GM23338 (cell line): ENCODE measurements around the gene PHF21A. TPM values are rescaled to one million over a fixed set of nuclear protein-coding genes. Genes with fewer than 3 reads are reported as not detected.

Experiments used
- ATAC-seq: fragments of 200-7000 bp; cut with Tn5 transposase; 3 replicates; pipeline ENCODE4 v1.9.1; 2020
- DNase-seq: peaks from one replicate; pipeline ENCODE4 v3.0.0-alpha.2; 2015; ENCODE audit warnings: low spot score
- H2AFZ ChIP-seq: fragments of 200-600 bp; sonication (generic); 2 replicates; pipeline ENCODE4 v1.8.0; 2016; ENCODE audit warnings: antibody characterized with exemption, mild to moderate bottlenecking, moderate library complexity
- H3F3A ChIP-seq: fragments of 200-600 bp; sonication (generic); replicated peaks from 2 replicates; pipeline ENCODE4 v1.8.0; 2017; ENCODE audit warnings: antibody characterized with exemption, mixed run types, low read depth
- H3K27ac ChIP-seq: fragments of 200-600 bp; sonication (generic); 2 replicates; pipeline ENCODE4 v1.6.1; 2016; ENCODE audit warnings: low read depth
- H3K27me3 ChIP-seq: fragments of 200-600 bp; sonication (generic); 2 replicates; pipeline ENCODE4 v1.8.0; 2016; ENCODE audit warnings: mild to moderate bottlenecking, mixed run types, moderate library complexity; ENCODE audit not compliant: insufficient read depth
- H3K36me3 ChIP-seq: fragments of 200-600 bp; sonication (generic); 2 replicates; pipeline ENCODE4 v1.8.0; 2016; ENCODE audit warnings: mild to moderate bottlenecking; ENCODE audit not compliant: insufficient read depth
- H3K4me1 ChIP-seq: fragments of 200-600 bp; sonication (generic); 2 replicates; pipeline ENCODE4 v1.8.0; 2016; ENCODE audit warnings: mild to moderate bottlenecking, moderate library complexity; ENCODE audit not compliant: insufficient read depth
- H3K4me2 ChIP-seq: fragments of 200-600 bp; sonication (generic); 2 replicates; pipeline ENCODE4 v1.7.1; 2017; ENCODE audit warnings: mixed run types
- H3K4me3 ChIP-seq: fragments of 200-600 bp; sonication (generic); 2 replicates; pipeline ENCODE4 v1.6.1; 2016; ENCODE audit warnings: mixed run types
- H3K79me2 ChIP-seq: fragments of 200-600 bp; sonication (generic); replicated peaks from 2 replicates; pipeline ENCODE4 v1.8.0; 2017; ENCODE audit warnings: mild to moderate bottlenecking; ENCODE audit not compliant: insufficient read depth
- H3K9me2 ChIP-seq: fragments of 200-600 bp; sonication (generic); 2 replicates; pipeline ENCODE4 v1.8.0; 2017; ENCODE audit not compliant: insufficient read depth
- H4K20me1 ChIP-seq: fragments of 200-600 bp; sonication (generic); replicated peaks from 2 replicates; pipeline ENCODE4 v1.8.0; 2017; ENCODE audit warnings: mild to moderate bottlenecking; ENCODE audit not compliant: insufficient read depth
- H3K27ac Mint-ChIP-seq: 2 replicates; pipeline ENCODE4 v1.8.0; 2020; ENCODE audit warnings: inconsistent platforms, mild to moderate bottlenecking, moderate library complexity, mixed read lengths
- H3K27me3 Mint-ChIP-seq: 3 replicates; pipeline ENCODE4 v1.8.0; 2022; ENCODE audit warnings: low read depth, mild to moderate bottlenecking, moderate library complexity, mixed read lengths, inconsistent platforms; ENCODE audit not compliant: insufficient read depth, poor library complexity
- H3K36me3 Mint-ChIP-seq: 3 replicates; pipeline ENCODE4 v1.8.0; 2021; ENCODE audit warnings: low read depth, mild to moderate bottlenecking, inconsistent platforms, moderate library complexity, mixed read lengths
- H3K4me1 Mint-ChIP-seq: 3 replicates; pipeline ENCODE4 v1.8.0; 2020; ENCODE audit warnings: mild to moderate bottlenecking, inconsistent platforms, mixed read lengths
- H3K4me3 Mint-ChIP-seq: 3 replicates; pipeline ENCODE4 v1.8.0; 2021; ENCODE audit warnings: moderate library complexity, mild to moderate bottlenecking, inconsistent platforms, mixed read lengths
- H3K9me3 Mint-ChIP-seq: 3 replicates; pipeline ENCODE4 v1.8.0; 2020; ENCODE audit warnings: moderate library complexity, mild to moderate bottlenecking, inconsistent platforms, mixed read lengths
- CREB1 ChIP-seq: fragments of 250-450 bp; sonication (Bioruptor Pico); IDR thresholded peaks from 2 replicates; pipeline ENCODE4 v1.5.0; 2020; ENCODE audit warnings: low read depth, mild to moderate bottlenecking, moderate library complexity
- CTCF ChIP-seq, 2 experiments: fragments of 200-600 bp in 1 of 2; sonication (generic) in 1 of 2; conservative IDR thresholded peaks; 2 replicates each; pipeline versions ENCODE4 v1.5.1 to v1.6.1; 2016 to 2017; ENCODE audit warnings: antibody characterized with exemption in 2 of 2, low read depth in 2 of 2, mild to moderate bottlenecking in 2 of 2, moderate library complexity in 1 of 2
- ETS1 ChIP-seq: IDR thresholded peaks from 2 replicates; pipeline ENCODE4 v1.6.1; 2016; ENCODE audit warnings: antibody characterized with exemption
- EZH2 ChIP-seq: fragments of 200-600 bp; sonication (generic); IDR thresholded peaks from one replicate; pipeline ENCODE4 v1.8.0; 2017; ENCODE audit warnings: antibody characterized with exemption, mild to moderate bottlenecking, low read depth; ENCODE audit not compliant: unreplicated experiment
- EZH2phosphoT487 ChIP-seq: fragments of 200-600 bp; sonication (generic); IDR thresholded peaks from one replicate; pipeline ENCODE4 v1.8.1; 2018; ENCODE audit warnings: antibody characterized with exemption; ENCODE audit not compliant: unreplicated experiment
- JUNB ChIP-seq: IDR thresholded peaks from one replicate; pipeline ENCODE4 v1.6.1; 2016; ENCODE audit warnings: antibody characterized with exemption; ENCODE audit not compliant: unreplicated experiment
- NANOG ChIP-seq: IDR thresholded peaks from 2 replicates; pipeline ENCODE4 v1.6.1; 2016; ENCODE audit warnings: antibody characterized with exemption, borderline replicate concordance
- POLR2AphosphoS5 ChIP-seq: IDR thresholded peaks from 2 replicates; pipeline ENCODE4 v1.6.1; 2016; ENCODE audit warnings: antibody characterized with exemption, low read depth
- REST ChIP-seq: IDR thresholded peaks from one replicate; pipeline ENCODE4 v1.6.1; 2018; ENCODE audit warnings: antibody characterized with exemption; ENCODE audit not compliant: unreplicated experiment
- STAT1 ChIP-seq: IDR thresholded peaks from one replicate; pipeline ENCODE4 v1.6.1; 2016; ENCODE audit warnings: antibody characterized with exemption; ENCODE audit not compliant: unreplicated experiment
- ZNF114 ChIP-seq: fragments of 250-450 bp; sonication (Bioruptor Pico); IDR thresholded peaks from 2 replicates; pipeline ENCODE4 v1.5.0; 2020; ENCODE audit warnings: mild to moderate bottlenecking, moderate library complexity
- ZNF331 ChIP-seq: fragments of 250-450 bp; sonication (Bioruptor Pico); IDR thresholded peaks from 2 replicates; pipeline ENCODE4 v1.5.0; 2020; ENCODE audit warnings: low read depth, mild to moderate bottlenecking, moderate library complexity
- ZNF462 ChIP-seq: fragments of 250-450 bp; sonication (Bioruptor Pico); IDR thresholded peaks from 2 replicates; pipeline ENCODE4 v1.5.0; 2020; ENCODE audit warnings: mild to moderate bottlenecking, moderate library complexity
- polyA plus RNA-seq: library from polyadenylated mRNA; unstranded; fragments of >200 nt; fragmentation: Nextera tagmentation; extraction: Ambion mirVana; gene quantifications from 2 replicates; pipeline ENCODE4 v1.2.1, GENCODE V29; 2016
- total RNA-seq: library from RNA; depleted of rRNA; stranded (reverse); fragments of >200 nt; shearing (Covaris generic); gene quantifications from 2 replicates; pipeline ENCODE4 v1.2.3, GENCODE V29; 2014

PHF21A gene
- total and polyA plus RNA-seq, 2 experiments from 2014 or later = 21.7 to 23.6 TPM

- Mint-ChIP-seq H3K4me1 (peaks cover 12% of the 10 kb centered on the region; the same call in 2 of the 3 replicates), H3K9me3 (no peaks in the 10 kb centered on the region), H3K36me3 (peaks cover 3% of the 10 kb centered on the region; the same call in 1 of the 3 replicates), H3K27me3 (peaks cover 1% of the 10 kb centered on the region), H3K4me3 (no peak overlapping the region), H3K27ac (no peak overlapping the region)
- Histone ChIP-seq H3K4me2 (no peak overlapping the region), H3F3A (0 out of 2 replicates have a peak, but pooled peaks cover 6% of the 10 kb centered on the region), H3K9me2 (no peaks in the 10 kb centered on the region), H3K4me1 (no peaks in the 10 kb centered on the region; the same call in 1 of the 2 replicates), H3K27me3 (no peaks in the 10 kb centered on the region), H2AFZ (no peak overlapping the region), H4K20me1 (no peaks in the 10 kb centered on the region; the same call in 1 of the 2 replicates), H3K36me3 (0 out of 2 replicates have a peak, but pooled peaks cover 5% of the 10 kb centered on the region), H3K4me3 (no peak overlapping the region), H3K27ac (0 out of 2 replicates have a peak overlapping the region, but pooled peaks have one; percentile 17), H3K79me2 (0 out of 2 replicates have a peak, but pooled peaks cover 2% of the 10 kb centered on the region)
- TF ChIP-seq EZH2 (no peak), ZNF331 (no peak), JUNB (no peak), ZNF462 (CRISPR knock-in tag) (no peak), ETS1 (no peak), CTCF (conservative IDR thresholded peaks at IDR 0.05; ENCODE audit: low read depth in 2 of 2) (no peak), ZNF114 (no peak), REST (no peak), STAT1 (no peak), POLR2AphosphoS5 (no peak), CREB1 (no peak), EZH2phosphoT487 (no peak), NANOG (no peak)
- no peak for DNase-seq
- no peak for ATAC-seq
Observed at GRCh38 chr11:45939836-45940235, 181.4 kb downstream of the PHF21A start.
